ENCODE results near the gene PCSK1N.

The PCSK1N gene

GRCh38 chrX:48793935-48794334, 41.5 kb downstream of the PCSK1N start:
- no peak for DNase-seq (ENCODE audit: extremely low read depth, low read depth)
- TF ChIP-seq, protein P1, sequence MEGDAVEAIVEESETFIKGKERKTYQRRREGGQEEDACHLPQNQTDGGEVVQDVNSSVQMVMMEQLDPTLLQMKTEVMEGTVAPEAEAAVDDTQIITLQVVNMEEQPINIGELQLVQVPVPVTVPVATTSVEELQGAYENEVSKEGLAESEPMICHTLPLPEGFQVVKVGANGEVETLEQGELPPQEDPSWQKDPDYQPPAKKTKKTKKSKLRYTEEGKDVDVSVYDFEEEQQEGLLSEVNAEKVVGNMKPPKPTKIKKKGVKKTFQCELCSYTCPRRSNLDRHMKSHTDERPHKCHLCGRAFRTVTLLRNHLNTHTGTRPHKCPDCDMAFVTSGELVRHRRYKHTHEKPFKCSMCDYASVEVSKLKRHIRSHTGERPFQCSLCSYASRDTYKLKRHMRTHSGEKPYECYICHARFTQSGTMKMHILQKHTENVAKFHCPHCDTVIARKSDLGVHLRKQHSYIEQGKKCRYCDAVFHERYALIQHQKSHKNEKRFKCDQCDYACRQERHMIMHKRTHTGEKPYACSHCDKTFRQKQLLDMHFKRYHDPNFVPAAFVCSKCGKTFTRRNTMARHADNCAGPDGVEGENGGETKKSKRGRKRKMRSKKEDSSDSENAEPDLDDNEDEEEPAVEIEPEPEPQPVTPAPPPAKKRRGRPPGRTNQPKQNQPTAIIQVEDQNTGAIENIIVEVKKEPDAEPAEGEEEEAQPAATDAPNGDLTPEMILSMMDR (IDR thresholded peaks at IDR 0.05; ENCODE audit: low read depth, low read length): no peak

- DNase-seq (ENCODE audit: extremely low read depth, low read depth): no peak
- TF ChIP-seq, protein P1 (IDR thresholded peaks at IDR 0.05; ENCODE audit: low read depth, low read length): no peak
Measured at GRCh38 chrX:48792219-48792618, 43.2 kb downstream of the PCSK1N start.

GRCh38 chrX:48791063-48791820, 44.2 kb downstream of the PCSK1N start:
- DNase-seq (ENCODE audit: extremely low read depth, low read depth): no peak
- TF ChIP-seq, protein P1 (IDR thresholded peaks at IDR 0.05; ENCODE audit: low read depth, low read length): no peak

GRCh38 chrX:48790477-48790876, 44.9 kb downstream of the PCSK1N start:
- TF ChIP-seq, protein P1 (IDR thresholded peaks at IDR 0.05; ENCODE audit: low read depth, low read length): no peak
- no peak for DNase-seq (ENCODE audit: extremely low read depth, low read depth)

- TF ChIP-seq, protein P1 (IDR thresholded peaks at IDR 0.05; ENCODE audit: low read depth, low read length): no peak
- DNase-seq (ENCODE audit: extremely low read depth, low read depth): no peak
Measured at GRCh38 chrX:48789366-48790220, 45.8 kb downstream of the PCSK1N start.

GRCh38 chrX:48787505-48788443, 47.6 kb downstream of the PCSK1N start:
- no peak for DNase-seq (ENCODE audit: extremely low read depth, low read depth)
- TF ChIP-seq, protein P1 (IDR thresholded peaks at IDR 0.05; ENCODE audit: low read depth, low read length): no peak

Measured in AG09319 (cell line).